NB4 (cell line): ENCODE measurements around the gene ZSCAN31.

ENCODE experiments used
- CTCF ChIP-seq: IDR thresholded peaks from one replicate; pipeline ENCODE4 v1.5.1; 2012; ENCODE audit warnings: low read depth, low read length
- MAX ChIP-seq: IDR thresholded peaks from 2 replicates; pipeline ENCODE4 v1.6.1; 2011; ENCODE audit warnings: low read depth, low read length
- MYC ChIP-seq: IDR thresholded peaks from 2 replicates; pipeline ENCODE4 v1.6.1; 2011; ENCODE audit warnings: low read depth, low read length
- POLR2A ChIP-seq: IDR thresholded peaks from 2 replicates; pipeline ENCODE4 v1.6.1; 2011; ENCODE audit warnings: mild to moderate bottlenecking; ENCODE audit not compliant: insufficient read length; ENCODE audit errors: extremely low read depth

- TF ChIP-seq POLR2A: no peak
- TF ChIP-seq CTCF: no peak
- TF ChIP-seq MAX: no peak
- TF ChIP-seq MYC: no peak
Measured at GRCh38 chr6:28356666-28357020, 20.7 kb upstream of the ZSCAN31 start.
